Astrocyte of the spinal cord (primary cell): Measurements from ENCODE around the gene LSAMP.
A peak's percentile ranks its signal among the peaks of the same experiment; 100 is the strongest.

Experiments
- DNase-seq: peaks from one replicate; pipeline ENCODE4 v3.0.0; 2011; ENCODE audit warnings: low read depth, low spot score
- H3K4me3 ChIP-seq: 2 replicates; pipeline ENCODE4 v1.5.1; 2011; ENCODE audit warnings: low read depth, mild to moderate bottlenecking, low read length, moderate library complexity
- in situ Hi-C: cut with HindIII; loops from 2 replicates; pipeline ENCODE4 v1.10.0; 2017; ENCODE audit warnings: low sequenced_read_pairs
- TF ChIP-seq, protein P1 (sequence below): IDR thresholded peaks from 2 replicates; pipeline ENCODE4 v1.5.1; 2012; ENCODE audit warnings: low read depth, mild to moderate bottlenecking, low read length, inconsistent platforms

Gene LSAMP

GRCh38 chr3:116394365-116394764 lies 50.9 kb downstream of the LSAMP start:
- DNase-seq, result peak; percentile 47
- H3K4me3 ChIP-seq, result no peak overlapping the region
- TF ChIP-seq, protein P1, sequence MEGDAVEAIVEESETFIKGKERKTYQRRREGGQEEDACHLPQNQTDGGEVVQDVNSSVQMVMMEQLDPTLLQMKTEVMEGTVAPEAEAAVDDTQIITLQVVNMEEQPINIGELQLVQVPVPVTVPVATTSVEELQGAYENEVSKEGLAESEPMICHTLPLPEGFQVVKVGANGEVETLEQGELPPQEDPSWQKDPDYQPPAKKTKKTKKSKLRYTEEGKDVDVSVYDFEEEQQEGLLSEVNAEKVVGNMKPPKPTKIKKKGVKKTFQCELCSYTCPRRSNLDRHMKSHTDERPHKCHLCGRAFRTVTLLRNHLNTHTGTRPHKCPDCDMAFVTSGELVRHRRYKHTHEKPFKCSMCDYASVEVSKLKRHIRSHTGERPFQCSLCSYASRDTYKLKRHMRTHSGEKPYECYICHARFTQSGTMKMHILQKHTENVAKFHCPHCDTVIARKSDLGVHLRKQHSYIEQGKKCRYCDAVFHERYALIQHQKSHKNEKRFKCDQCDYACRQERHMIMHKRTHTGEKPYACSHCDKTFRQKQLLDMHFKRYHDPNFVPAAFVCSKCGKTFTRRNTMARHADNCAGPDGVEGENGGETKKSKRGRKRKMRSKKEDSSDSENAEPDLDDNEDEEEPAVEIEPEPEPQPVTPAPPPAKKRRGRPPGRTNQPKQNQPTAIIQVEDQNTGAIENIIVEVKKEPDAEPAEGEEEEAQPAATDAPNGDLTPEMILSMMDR, result no peak
- in situ Hi-C loops, result no loop called here

DNA sequence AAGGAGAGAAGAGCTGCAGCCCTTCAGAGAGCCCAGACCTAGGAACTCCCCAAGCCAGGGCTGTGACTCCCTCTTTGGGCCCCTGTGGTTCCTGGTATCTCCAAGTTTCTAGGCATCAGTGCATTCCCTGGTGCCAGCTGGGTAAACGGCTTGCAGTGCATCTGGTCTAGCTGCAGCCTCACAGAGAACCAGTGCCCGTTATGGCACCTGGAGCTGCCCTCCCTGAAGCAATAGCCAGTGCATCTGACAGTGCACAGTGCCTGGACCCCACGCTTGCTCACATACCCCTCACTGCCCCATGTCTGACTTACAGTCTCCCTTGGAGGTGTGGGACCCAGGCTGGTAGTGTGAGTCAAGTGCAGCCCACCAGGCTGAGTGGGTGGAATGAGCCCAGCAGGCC lies 52.1 kb downstream of the LSAMP start:
- in situ Hi-C loops, result no loop called here
- no peak overlapping the region for H3K4me3 ChIP-seq
- no peak for DNase-seq
- TF ChIP-seq, protein P1, result no peak

DNA sequence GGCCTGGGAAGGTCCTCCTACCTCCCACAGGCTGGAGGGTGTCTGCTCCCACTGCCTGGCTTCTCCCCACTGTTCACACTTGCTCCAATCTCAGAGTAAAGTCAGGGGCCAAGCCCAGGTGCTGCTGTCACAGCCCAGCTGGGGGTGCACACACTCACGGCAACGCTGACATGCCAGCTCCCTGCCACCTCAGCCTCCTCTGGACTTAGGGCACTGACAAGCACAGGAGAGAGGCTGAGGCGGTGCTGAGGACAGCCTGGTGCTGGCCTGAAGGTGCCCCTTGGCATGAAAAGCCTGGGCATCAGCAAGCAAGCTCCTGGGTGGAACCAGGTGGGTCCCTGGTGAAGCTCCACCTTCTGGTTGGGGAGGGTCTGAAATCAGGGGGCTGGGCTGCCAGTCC lies 53.0 kb downstream of the LSAMP start:
- H3K4me3 ChIP-seq, result no peak overlapping the region
- no peak for DNase-seq
- in situ Hi-C loops, result no loop called here
- TF ChIP-seq, protein P1, result no peak

GRCh38 chr3:116391296-116392201 lies 53.7 kb downstream of the LSAMP start:
- TF ChIP-seq, protein P1, result no peak
- no peak for DNase-seq
- in situ Hi-C loops, result no loop called here
- H3K4me3 ChIP-seq, result no peak overlapping the region

DNA sequence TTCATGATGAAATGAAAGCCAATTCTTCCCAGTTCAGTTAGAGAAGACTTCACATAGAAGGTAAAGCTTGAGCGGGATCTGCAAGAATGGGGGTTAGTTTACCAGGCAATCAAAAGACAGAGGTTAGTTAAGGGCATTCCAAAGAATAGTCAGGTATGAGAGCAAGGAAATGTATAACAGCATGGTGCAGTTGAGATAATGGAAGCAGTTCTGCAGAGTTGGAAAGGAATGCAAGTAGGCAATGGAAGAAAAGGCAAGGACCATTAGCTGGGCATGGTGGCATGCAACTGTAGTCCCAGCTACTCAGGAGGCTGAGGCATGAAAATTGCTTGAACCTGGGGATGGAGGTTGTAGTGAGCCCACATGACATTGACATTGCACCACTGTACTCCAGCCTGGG lies 55.0 kb downstream of the LSAMP start:
- DNase-seq, result no peak
- TF ChIP-seq, protein P1, result no peak
- in situ Hi-C loops, result no loop called here
- no peak overlapping the region for H3K4me3 ChIP-seq

- in situ Hi-C loops, result no loop called here
- no peak overlapping the region for H3K4me3 ChIP-seq
- DNase-seq, result no peak
- TF ChIP-seq, protein P1, result no peak
Measured at GRCh38 chr3:116388867-116389385, 56.4 kb downstream of the LSAMP start.
